Measurements from ENCODE around the gene BBS2. TPM values are rescaled to one million over a fixed set of nuclear protein-coding genes. Genes with fewer than 3 reads are reported as not detected.
"Not testable (repeated sequence)": the region's sequence is repeated elsewhere in the genome, so short reads cannot be mapped to it uniquely, and the experiment has no call there.

BBS2 gene
- total RNA-seq, 1 donor from 2014 or later, result 32.9 TPM

- DNase-seq (ENCODE audit: low read depth), result no peak
These were observed 390 bp upstream of the BBS2 start for GRCh38 chr16:56520251-56520577.

GRCh38 chr16:56518425-56518824 lies 1.4 kb downstream of the BBS2 start:
- DNase-seq (ENCODE audit: low read depth), result peak; percentile 4

- no peak for DNase-seq (ENCODE audit: low read depth)
These were observed 2.6 kb downstream of the BBS2 start for GRCh38 chr16:56517206-56517605.

GRCh38 chr16:56515665-56516064 lies 4.2 kb downstream of the BBS2 start:
- no peak for DNase-seq (ENCODE audit: low read depth)

- DNase-seq (ENCODE audit: low read depth), result no peak
These were observed 5.0 kb downstream of the BBS2 start for GRCh38 chr16:56514845-56515244.

- peak; percentile 71 for DNase-seq (ENCODE audit: low read depth)
These were observed 5.9 kb downstream of the BBS2 start for GRCh38 chr16:56513972-56514371.

GRCh38 chr16:56513091-56513490 lies 6.7 kb downstream of the BBS2 start:
- DNase-seq (ENCODE audit: low read depth), result no peak

- no peak for DNase-seq (ENCODE audit: low read depth)
These were observed 7.8 kb downstream of the BBS2 start for GRCh38 chr16:56512025-56512424.

GRCh38 chr16:56510544-56510943 lies 9.3 kb downstream of the BBS2 start:
- no peak for DNase-seq (ENCODE audit: low read depth)

GRCh38 chr16:56506941-56507340 lies 12.9 kb downstream of the BBS2 start:
- DNase-seq (ENCODE audit: low read depth), result peak; percentile 44

GRCh38 chr16:56505181-56505580 lies 14.6 kb downstream of the BBS2 start:
- DNase-seq (ENCODE audit: low read depth), result no peak

- no peak for DNase-seq (ENCODE audit: low read depth)
These were observed 26.0 kb downstream of the BBS2 start for GRCh38 chr16:56493815-56494214.

- DNase-seq (ENCODE audit: low read depth), result no peak
These were observed 26.7 kb downstream of the BBS2 start for GRCh38 chr16:56493126-56493525.

- DNase-seq (ENCODE audit: low read depth), result no peak
These were observed 28.1 kb downstream of the BBS2 start for GRCh38 chr16:56491657-56492261.

- not testable (repeated sequence) for DNase-seq (ENCODE audit: low read depth)
These were observed 31.0 kb downstream of the BBS2 start for GRCh38 chr16:56488868-56489267.

- no peak for DNase-seq (ENCODE audit: low read depth)
These were observed 31.8 kb downstream of the BBS2 start for GRCh38 chr16:56488035-56488434.

- no peak for DNase-seq (ENCODE audit: low read depth)
These were observed 36.4 kb downstream of the BBS2 start for GRCh38 chr16:56483394-56483793.

GRCh38 chr16:56482683-56483236 lies 37.1 kb downstream of the BBS2 start:
- DNase-seq (ENCODE audit: low read depth), result no peak

- peak; percentile 74 for DNase-seq (ENCODE audit: low read depth)
These were observed 38.2 kb downstream of the BBS2 start for GRCh38 chr16:56481468-56482122.

- no peak for DNase-seq (ENCODE audit: low read depth)
These were observed 38.9 kb downstream of the BBS2 start for GRCh38 chr16:56480776-56481467.

- no peak for DNase-seq (ENCODE audit: low read depth)
These were observed 40.4 kb downstream of the BBS2 start for GRCh38 chr16:56479469-56479868.

- DNase-seq (ENCODE audit: low read depth), result peak; percentile 26
These were observed 41.4 kb downstream of the BBS2 start for GRCh38 chr16:56478281-56479049.

Data from myocyte (in vitro differentiated cells).